Superior temporal gyrus (tissue), 1 donor: ENCODE measurements around the gene ARMC5.
"Not testable (repeated sequence)": the region's sequence is repeated elsewhere in the genome, so short reads cannot be mapped to it uniquely, and the experiment has no call there.

Experiments used
- DNase-seq: peaks from one replicate; pipeline ENCODE4 v3.0.0-alpha.2; 2016; ENCODE audit errors: extremely low spot score

Gene ARMC5

GRCh38 chr16:31499928-31500327 lies 40.6 kb downstream of the ARMC5 start:
- DNase-seq: no peak

DNA sequence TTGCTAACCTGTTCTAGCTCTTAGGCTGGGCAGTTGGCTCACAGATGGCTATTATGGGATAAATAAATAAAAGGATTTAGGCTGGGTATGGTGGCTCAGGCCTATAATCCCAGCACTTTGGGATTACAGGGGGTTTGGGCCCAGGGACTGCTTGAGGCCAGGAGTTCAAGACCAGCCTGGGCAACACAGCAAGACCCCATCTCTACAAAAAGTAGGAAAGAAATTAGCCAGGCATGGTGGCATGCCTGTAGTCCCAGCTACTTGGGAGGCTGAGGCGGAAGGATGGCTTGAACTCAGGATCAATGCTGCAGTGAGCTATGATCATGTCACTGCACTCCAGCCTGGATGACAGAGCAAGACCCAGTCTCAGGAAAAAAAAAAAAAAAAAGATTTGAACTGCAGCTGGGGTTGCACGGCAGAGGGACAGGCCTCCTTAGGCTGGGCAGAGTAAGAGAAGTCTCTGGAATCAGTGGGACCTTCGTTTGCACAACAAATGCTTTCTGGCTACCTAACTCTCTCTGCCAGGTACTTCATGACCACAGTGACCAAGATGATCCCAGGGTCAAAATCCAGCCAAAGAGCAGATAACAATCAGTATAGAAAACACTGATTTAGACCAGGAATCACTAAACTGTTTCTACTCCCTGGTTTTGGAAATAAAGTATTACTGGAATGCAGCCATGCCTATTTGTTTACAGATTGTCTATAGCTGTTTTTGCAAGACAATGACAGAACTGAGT lies 42.1 kb downstream of the ARMC5 start:
- DNase-seq: no peak

DNA sequence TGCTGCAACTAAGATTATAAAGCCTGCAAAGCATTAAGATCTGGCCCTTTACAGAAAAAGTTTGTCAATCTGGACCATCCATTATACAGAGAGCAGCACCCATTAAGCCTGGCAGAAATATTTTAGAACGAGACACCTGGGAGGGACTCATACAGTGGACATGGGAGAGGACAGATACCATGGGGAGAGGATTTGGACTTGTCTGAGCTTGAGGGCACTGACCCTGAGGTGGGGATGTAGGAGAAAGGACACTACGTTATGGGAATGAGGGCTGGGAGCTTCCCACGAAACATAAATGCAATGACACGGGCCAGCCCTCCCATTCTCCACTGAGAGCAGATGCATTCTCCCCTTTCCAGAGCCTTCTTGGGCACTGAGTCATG lies 42.7 kb downstream of the ARMC5 start:
- DNase-seq: no peak

GRCh38 chr16:31502981-31503380 lies 43.7 kb downstream of the ARMC5 start:
- DNase-seq: no peak

GRCh38 chr16:31503555-31503954 lies 44.3 kb downstream of the ARMC5 start:
- DNase-seq: not testable (repeated sequence)

DNA sequence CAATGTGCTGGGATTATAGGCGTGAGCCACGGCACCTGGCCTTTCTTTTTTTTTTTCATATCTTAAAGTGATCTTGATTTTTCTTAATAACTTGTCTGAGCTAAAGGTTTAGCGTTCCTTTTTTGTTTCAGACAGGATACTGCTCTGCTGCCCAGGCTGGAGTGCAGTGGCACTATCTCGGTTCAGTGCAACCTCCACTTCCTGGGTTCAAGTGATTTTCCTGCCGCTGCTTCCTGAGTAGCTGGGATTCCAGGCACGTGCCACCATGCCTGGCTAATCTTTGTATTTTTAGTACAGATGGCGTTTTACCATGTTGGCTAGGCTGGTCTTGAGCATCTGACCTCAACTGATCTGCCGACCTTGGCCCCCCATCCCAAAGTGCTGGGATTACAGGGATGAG lies 44.9 kb downstream of the ARMC5 start:
- no peak for DNase-seq

DNA sequence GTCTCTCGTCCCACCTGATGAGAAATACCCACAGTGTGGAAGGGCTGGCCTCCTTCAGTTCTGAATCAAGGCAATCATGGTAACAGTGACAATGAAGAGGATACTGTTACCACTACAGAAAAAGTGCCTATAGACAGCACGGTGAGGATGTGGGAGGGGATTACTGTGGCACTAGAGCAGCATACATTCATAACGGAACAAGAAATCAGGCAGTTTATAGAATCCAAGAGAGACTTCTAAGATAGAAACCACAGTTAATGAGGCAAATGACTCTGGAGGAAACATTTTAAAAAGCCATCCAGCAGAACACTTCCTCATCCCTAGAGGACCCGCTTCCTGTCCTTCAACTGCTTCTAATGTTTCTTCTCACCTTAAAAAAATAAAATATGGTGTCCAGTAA lies 46.2 kb downstream of the ARMC5 start:
- DNase-seq: no peak

- DNase-seq: no peak
These were observed 48.3 kb downstream of the ARMC5 start for GRCh38 chr16:31507617-31507928.

- peak; percentile 93 for DNase-seq
These were observed 48.8 kb downstream of the ARMC5 start, which contains the start of gene RUSF1 for GRCh38 chr16:31507929-31508705. Gene RUSF1 (minus strand): TSS chr16:31508391. CDS start chr16:31508373, 18 bp downstream.

DNA sequence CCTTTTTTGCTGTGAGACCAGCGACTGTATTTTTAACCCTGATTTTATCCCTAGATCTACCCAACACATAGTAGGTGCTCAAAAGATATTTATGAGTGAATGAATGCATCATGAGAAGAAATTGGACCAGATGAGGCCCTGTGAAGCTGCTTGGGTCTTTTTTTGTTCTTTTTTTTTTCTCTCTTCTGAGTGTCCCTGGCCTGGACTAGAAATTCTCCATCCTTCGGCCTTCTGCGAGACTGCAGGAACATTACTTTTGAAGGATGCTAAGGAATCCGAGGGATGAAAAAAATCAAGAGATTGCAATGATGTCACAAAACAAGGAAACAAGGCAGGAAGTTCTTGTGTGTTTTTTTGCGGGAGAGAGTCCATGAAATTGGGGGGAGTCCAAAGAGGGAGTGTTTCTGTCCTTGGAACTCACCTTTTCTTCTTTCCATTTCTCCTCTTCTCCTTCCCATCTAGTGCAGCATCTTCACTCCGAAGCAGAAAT lies 49.5 kb downstream of the ARMC5 start:
- DNase-seq: no peak

- no peak for DNase-seq
These were observed 53.8 kb downstream of the ARMC5 start for GRCh38 chr16:31513126-31513525.

DNA sequence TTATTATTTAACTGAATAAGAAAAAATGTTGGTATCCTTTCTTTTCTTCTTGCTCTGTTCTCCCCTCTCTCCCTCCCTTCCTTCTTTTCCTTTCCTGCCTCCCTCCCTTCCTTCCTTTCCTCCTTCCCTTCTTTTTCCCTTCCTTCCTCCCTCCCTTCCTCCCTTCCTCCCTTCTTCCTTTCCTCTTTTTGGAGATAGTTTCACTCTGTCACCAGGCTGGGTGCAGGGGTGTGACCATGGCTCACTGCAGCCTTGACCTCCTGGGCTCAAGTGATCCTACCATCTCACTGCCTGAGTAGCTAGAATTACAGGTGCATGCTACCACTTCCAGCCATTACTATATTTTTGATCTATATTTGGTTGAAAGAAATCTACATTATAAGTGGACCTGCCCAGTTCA lies 54.6 kb downstream of the ARMC5 start:
- DNase-seq: no peak
